ENCODE results near the gene CACNA1A.
A peak's percentile ranks its signal among the peaks of the same experiment; 100 is the strongest.
"Not testable (repeated sequence)": the region's sequence is repeated elsewhere in the genome, so short reads cannot be mapped to it uniquely, and the experiment has no call there.

Gene CACNA1A

GRCh38 chr19:13185763-13186657 lies 320.3 kb downstream of the CACNA1A start:
- not testable (repeated sequence) for DNase-seq

- not testable (repeated sequence) for DNase-seq
Observed at GRCh38 chr19:13184926-13185325, 321.4 kb downstream of the CACNA1A start.

GRCh38 chr19:13181747-13182388 lies 324.4 kb downstream of the CACNA1A start:
- peak; percentile 37 for DNase-seq

GRCh38 chr19:13178291-13178690 lies 328.0 kb downstream of the CACNA1A start:
- not testable (repeated sequence) for DNase-seq

GRCh38 chr19:13177584-13177983 lies 328.7 kb downstream of the CACNA1A start:
- DNase-seq, result not testable (repeated sequence)

GRCh38 chr19:13176345-13176744 lies 329.9 kb downstream of the CACNA1A start:
- no peak for DNase-seq

- DNase-seq, result no peak
Observed at GRCh38 chr19:13173139-13173737, 333.0 kb downstream of the CACNA1A start.

GRCh38 chr19:13172346-13173138 lies 333.7 kb downstream of the CACNA1A start:
- peak; percentile 85 for DNase-seq

GRCh38 chr19:13171146-13171545 lies 335.1 kb downstream of the CACNA1A start:
- no peak for DNase-seq

GRCh38 chr19:13169769-13170168 lies 336.5 kb downstream of the CACNA1A start:
- DNase-seq, result no peak

GRCh38 chr19:13166151-13166550 lies 340.1 kb downstream of the CACNA1A start:
- not testable (repeated sequence) for DNase-seq

GRCh38 chr19:13165162-13165997 lies 340.9 kb downstream of the CACNA1A start:
- DNase-seq, result no peak

- DNase-seq, result no peak
Observed at GRCh38 chr19:13164343-13165161, 341.7 kb downstream of the CACNA1A start.

- DNase-seq, result no peak
Observed at GRCh38 chr19:13163609-13164342, 342.5 kb downstream of the CACNA1A start.

GRCh38 chr19:13162724-13163608 lies 343.3 kb downstream of the CACNA1A start:
- peak; percentile 97 for DNase-seq

- DNase-seq, result no peak
Observed at GRCh38 chr19:13160557-13160956, 345.7 kb downstream of the CACNA1A start.

GRCh38 chr19:13159713-13160112 lies 346.6 kb downstream of the CACNA1A start:
- DNase-seq, result no peak
